Activated T-cell treated with anti-CD3 and anti-CD28 coated beads, Interleukin-2, amount 50 U/mL, for 24 hours (primary cell): ENCODE results near the gene VPS16.
A peak's percentile ranks its signal among the peaks of the same experiment; 100 is the strongest.
"Not testable (repeated sequence)": the region's sequence is repeated elsewhere in the genome, so short reads cannot be mapped to it uniquely, and the experiment has no call there.

Experiments used
- DNase-seq: peaks from one replicate; pipeline ENCODE4 v3.0.0-alpha.2; 2020
- H3K27ac Mint-ChIP-seq: 2 replicates; pipeline ENCODE4 v1.8.0; 2020; ENCODE audit warnings: mild to moderate bottlenecking, mixed read lengths
- H3K27me3 Mint-ChIP-seq: 2 replicates; pipeline ENCODE4 v1.8.0; 2020; ENCODE audit warnings: mixed read lengths
- H3K36me3 Mint-ChIP-seq: 2 replicates; pipeline ENCODE4 v1.8.0; 2020; ENCODE audit warnings: low read depth, mixed read lengths
- H3K4me1 Mint-ChIP-seq: 2 replicates; pipeline ENCODE4 v1.8.0; 2020; ENCODE audit warnings: low read depth, mixed read lengths
- H3K4me3 Mint-ChIP-seq: 2 replicates; pipeline ENCODE4 v1.8.0; 2020; ENCODE audit warnings: mild to moderate bottlenecking, moderate library complexity, mixed read lengths
- H3K9me3 Mint-ChIP-seq: 2 replicates; pipeline ENCODE4 v1.8.0; 2020; ENCODE audit warnings: mixed read lengths

Gene VPS16

DNA sequence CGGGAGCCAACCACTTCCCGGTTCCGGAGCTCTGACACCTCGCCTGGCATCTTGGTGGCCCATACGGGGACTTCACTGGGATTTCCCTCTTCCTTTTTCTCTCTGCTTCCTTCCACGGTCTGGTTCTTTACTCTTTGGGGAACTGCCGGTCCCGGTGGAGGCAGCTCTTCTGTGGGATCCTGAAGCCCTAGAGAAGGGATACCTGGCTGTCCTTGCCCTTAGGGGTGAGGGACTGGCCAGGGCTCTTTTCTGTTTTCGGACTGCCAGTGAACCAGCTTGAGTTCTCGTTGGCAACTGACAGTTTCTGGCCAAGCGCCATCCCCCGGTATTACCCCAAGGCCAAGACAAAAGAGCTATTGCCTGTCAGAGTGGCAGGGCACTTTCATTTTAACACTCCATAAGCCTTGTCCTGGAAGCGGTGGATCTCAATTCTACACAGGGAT, 39.2 kb upstream of the VPS16 start:
- Mint-ChIP-seq H3K36me3 (peaks cover 3% of the 10 kb centered on the region), H3K27ac (no peak overlapping the region), H3K9me3 (no peaks in the 10 kb centered on the region), H3K27me3 (peaks cover 74% of the 10 kb centered on the region), H3K4me1 (peaks cover 24% of the 10 kb centered on the region), H3K4me3 (peak overlapping the region; percentile 73)
- no peak for DNase-seq

DNA sequence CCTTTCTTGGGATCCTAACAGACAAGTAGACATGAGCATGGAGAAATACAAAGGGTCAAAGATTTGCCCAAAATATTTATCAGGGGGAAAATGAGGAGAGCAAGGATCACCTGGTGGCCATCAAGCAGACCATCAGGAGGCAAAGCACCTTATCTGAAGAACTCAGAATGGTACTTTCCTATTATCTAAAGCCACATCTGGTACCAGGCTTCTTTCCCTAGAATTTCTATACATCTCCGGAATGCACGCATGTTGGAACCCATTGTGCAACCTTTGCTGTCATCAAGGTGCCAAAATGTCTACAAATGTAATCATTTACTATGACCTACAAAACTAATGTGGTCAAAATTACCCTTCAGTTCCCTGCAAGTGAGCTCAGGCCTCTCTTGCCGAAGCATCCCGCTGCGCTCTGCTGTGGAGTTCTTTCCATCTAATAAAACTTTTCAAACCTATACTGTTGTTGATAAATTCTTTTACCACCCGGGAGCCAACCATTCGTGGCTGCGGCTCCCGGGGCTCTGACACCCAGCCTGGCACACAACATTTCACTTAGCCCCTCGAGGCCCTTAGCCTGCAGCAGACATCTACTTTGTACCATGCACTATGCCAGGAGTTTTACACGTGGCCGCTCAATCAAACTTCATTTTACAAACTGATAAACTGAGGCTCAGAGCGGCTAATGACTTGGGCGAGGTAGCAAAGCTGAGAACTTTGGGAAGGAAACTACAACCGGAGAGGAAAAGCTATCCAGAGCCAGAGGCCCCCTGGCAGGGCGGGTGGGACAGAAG, 36.3 kb upstream of the VPS16 start:
- Mint-ChIP-seq H3K9me3 (no peaks in the 10 kb centered on the region), H3K27ac (no peak overlapping the region), H3K4me3 (no peak overlapping the region), H3K27me3 (peaks cover 70% of the 10 kb centered on the region), H3K36me3 (peaks cover 3% of the 10 kb centered on the region), H3K4me1 (peaks cover 19% of the 10 kb centered on the region)
- no peak for DNase-seq

DNA sequence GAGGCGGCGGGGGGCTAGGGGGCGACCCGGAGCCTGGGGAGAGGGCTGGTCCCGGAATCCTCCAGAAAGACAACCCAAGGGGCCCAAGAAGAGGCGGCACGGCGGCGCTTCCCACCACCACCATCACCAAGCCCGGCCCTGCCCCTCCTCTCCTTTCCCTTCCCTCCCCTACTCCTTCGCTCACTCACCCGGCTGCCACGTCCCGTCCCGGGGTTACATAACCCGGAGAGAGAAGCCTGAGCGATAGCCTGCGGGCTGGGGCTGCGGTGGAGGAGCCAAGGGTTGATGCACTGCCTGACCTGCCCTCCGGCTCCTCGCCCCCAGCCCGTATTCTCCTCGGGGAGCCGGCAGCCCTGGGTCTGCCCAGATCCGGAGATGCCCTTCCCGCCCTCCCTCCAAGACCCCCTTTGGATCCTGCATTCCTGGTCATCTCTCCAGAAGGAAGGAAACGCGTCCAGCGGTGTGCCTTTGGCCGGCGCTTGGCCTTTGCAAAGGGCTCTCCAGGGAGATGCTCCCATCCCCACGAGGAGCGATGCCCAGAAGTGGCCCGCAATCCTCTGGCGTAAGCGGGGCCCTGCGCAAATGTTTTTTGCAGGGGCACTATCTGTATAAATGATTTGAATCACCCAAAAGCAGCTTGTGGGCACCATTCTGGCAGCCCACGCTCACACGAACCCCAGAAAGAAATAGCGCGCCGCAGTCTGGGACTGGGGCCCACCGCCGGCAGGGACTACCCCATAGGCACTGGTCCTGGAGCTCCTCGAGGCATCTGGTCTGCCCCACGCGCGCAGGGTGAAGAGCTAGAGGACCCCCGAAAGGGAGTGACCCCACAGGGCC, 35.5 kb upstream of the VPS16 start:
- H3K27ac Mint-ChIP-seq: no peak overlapping the region
- peaks cover 61% of the 10 kb centered on the region for H3K27me3 Mint-ChIP-seq
- H3K36me3 Mint-ChIP-seq: peaks cover under 1% of the 10 kb centered on the region
- H3K9me3 Mint-ChIP-seq: no peaks in the 10 kb centered on the region
- peaks cover 10% of the 10 kb centered on the region for H3K4me1 Mint-ChIP-seq
- H3K4me3 Mint-ChIP-seq: no peak overlapping the region
- DNase-seq: no peak

DNA sequence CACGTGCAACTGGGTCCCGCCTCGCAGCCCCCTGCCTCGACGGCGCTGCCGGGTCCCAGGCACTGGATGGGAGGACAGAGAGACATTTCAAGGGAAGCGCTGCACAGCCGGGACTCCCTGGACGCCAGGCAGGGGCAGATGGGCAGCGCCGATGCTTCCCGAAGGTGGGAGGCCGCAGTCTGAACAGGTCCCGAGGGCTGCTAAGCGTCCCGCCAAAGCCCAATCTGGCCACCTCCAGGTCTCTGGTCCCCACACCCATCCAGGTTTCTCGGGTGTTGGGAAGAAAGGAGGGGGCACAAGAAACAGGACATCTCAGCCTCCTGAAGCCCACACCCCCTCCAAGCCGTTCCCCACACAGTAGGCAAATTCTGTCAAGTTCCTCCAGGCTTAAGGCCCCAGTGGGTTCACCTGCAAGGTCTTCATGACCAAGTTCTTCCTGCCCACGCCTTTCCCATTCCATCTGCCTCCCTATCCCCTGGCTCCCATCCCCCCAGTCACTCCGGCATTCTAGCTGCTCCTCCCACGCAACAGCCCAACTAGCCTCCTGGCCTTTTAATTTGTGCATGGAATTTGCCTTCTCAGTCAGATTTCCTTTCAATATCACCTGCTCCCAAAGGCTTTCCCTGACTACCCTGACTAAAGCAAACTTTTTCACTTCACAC, 34.7 kb upstream of the VPS16 start:
- Mint-ChIP-seq H3K27ac (no peak overlapping the region), H3K36me3 (no peaks in the 10 kb centered on the region), H3K4me3 (no peak overlapping the region), H3K4me1 (peaks cover 7% of the 10 kb centered on the region), H3K27me3 (peaks cover 58% of the 10 kb centered on the region), H3K9me3 (no peaks in the 10 kb centered on the region)
- DNase-seq: no peak

DNA sequence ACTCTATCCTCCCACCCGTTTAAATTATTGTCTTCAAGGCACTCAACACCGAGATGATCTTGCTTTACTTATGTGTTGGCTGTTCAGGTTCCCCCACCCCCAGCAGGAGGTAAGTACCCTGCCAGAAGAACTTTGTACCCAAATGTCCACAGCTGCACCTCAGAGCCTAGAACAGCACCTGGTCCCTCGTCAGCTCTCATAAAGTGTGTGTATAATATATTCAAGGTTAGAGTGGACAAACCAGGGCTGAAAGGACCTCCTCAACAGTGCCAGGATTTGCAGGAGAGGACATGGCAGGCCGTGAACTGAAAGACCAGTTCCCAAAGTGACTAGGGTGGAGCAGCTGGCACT, 34.2 kb upstream of the VPS16 start:
- no peak for DNase-seq
- no peaks in the 10 kb centered on the region for H3K36me3 Mint-ChIP-seq
- H3K4me3 Mint-ChIP-seq: no peak overlapping the region
- H3K9me3 Mint-ChIP-seq: no peaks in the 10 kb centered on the region
- H3K27me3 Mint-ChIP-seq: peaks cover 58% of the 10 kb centered on the region
- no peak overlapping the region for H3K27ac Mint-ChIP-seq
- H3K4me1 Mint-ChIP-seq: peaks cover 2% of the 10 kb centered on the region

DNA sequence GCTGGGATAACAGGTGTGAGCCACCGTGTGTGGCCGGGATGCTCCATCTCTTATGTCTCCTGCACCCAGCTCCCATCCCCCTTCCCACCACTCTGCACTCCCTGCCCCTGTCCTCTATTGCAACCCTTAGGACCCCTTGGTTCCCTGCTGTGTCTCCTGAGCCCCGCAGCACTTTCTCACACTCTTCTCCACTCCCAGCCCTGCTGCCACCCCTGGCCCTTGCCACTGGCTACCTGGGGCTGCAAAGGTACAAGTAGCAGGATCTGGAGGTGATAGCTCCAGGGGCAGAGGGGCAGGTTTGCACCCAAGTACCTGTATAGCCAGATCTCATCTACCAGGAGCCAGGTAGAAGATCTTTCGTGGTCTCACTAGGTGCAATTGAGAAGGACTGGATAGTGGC, 33.5 kb upstream of the VPS16 start:
- Mint-ChIP-seq H3K4me1 (no peaks in the 10 kb centered on the region), H3K36me3 (no peaks in the 10 kb centered on the region), H3K27ac (no peak overlapping the region), H3K4me3 (no peak overlapping the region), H3K9me3 (peaks cover 2% of the 10 kb centered on the region), H3K27me3 (peaks cover 60% of the 10 kb centered on the region)
- no peak for DNase-seq

DNA sequence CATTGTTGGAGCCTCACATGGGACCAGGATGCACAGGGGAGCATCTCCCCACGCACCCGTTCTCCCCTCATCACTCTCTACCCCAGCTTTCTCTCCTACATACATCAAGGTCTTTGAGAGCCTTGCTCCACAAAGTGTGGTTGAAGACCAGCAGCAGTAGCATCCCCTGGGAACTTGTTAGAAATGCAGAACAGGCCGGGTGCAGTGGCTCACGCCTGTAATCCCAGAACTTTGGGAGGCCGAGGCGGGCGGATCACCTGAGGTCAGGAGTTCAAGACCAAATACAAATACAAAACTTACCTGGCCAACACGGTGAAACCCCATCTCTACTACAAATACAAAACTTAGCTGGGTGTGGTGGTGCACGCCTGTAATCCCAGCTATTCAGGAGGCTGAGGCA, 32.6 kb upstream of the VPS16 start:
- H3K9me3 Mint-ChIP-seq, H3K4me3 Mint-ChIP-seq, H3K4me1 Mint-ChIP-seq, H3K36me3 Mint-ChIP-seq, H3K27ac Mint-ChIP-seq, DNase-seq: not testable (repeated sequence)
- H3K27me3 Mint-ChIP-seq: peaks cover 58% of the 10 kb centered on the region

DNA sequence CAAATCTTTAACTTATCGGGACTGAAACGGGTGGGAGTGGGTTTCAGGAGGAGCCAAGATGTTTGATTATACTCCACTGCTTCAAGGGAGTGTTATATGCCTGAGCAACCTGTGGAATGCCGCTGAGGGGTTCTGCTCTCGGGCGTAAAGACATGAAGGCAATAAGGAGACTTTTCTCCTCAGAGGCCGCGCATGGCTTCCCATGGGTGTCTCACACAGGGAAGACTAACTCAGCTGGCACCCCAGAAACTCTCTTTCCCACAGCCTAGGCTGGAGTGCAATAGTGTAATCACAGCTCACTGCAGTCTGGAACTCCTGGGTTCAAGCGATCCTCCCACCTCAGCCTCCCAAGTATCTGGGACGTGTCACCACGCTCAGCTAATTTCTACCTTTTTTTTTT, 30.9 kb upstream of the VPS16 start:
- Mint-ChIP-seq H3K4me3 (no peak overlapping the region), H3K4me1 (no peaks in the 10 kb centered on the region), H3K9me3 (peaks cover 13% of the 10 kb centered on the region), H3K36me3 (no peaks in the 10 kb centered on the region), H3K27ac (no peak overlapping the region), H3K27me3 (peaks cover 45% of the 10 kb centered on the region)
- no peak for DNase-seq

DNA sequence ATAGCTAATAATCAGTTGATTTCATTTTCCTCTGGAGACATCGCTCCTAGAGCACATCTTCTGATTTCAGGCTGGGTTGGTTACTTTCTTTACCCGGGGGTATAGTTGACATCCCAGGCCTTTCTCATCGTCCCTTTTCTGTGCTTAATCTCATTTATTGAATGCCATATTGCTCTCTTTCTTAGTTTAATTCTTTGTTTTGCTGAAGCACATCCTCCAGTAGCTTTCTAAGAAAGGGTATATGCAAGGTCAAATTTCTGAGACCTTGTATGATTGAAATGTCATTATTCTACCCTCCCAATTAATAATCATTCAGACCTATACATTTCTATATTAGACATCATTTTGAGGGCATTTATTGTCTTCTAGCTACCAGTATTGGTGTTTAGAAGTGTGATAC, 28.4 kb upstream of the VPS16 start:
- Mint-ChIP-seq H3K4me1 (no peaks in the 10 kb centered on the region), H3K4me3 (no peak overlapping the region), H3K36me3 (no peaks in the 10 kb centered on the region), H3K27ac (no peak overlapping the region), H3K27me3 (peaks cover 28% of the 10 kb centered on the region), H3K9me3 (peaks cover 13% of the 10 kb centered on the region)
- no peak for DNase-seq

DNA sequence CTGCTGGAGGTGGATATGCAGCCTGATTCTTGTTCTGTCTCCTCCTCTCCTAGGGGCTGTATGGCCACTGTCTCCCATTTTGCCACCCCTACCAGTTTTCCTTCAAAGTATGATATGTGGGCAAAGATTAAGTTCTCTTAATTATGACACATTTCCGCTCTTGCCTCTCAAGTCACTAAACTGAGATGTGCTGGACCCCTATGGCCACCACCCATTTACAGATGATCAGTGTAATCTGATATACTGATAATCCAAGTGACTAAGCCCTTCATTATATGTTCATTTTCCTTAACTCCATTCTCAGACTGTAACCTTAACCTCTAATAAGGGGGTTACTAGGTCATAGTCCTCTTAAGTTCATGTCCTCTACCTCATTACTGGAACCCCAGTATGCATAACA, 26.5 kb upstream of the VPS16 start:
- peaks cover 23% of the 10 kb centered on the region for H3K27me3 Mint-ChIP-seq
- H3K4me3 Mint-ChIP-seq: no peak overlapping the region
- H3K9me3 Mint-ChIP-seq: peaks cover 13% of the 10 kb centered on the region
- no peaks in the 10 kb centered on the region for H3K4me1 Mint-ChIP-seq
- H3K36me3 Mint-ChIP-seq: no peaks in the 10 kb centered on the region
- H3K27ac Mint-ChIP-seq: no peak overlapping the region
- DNase-seq: no peak

DNA sequence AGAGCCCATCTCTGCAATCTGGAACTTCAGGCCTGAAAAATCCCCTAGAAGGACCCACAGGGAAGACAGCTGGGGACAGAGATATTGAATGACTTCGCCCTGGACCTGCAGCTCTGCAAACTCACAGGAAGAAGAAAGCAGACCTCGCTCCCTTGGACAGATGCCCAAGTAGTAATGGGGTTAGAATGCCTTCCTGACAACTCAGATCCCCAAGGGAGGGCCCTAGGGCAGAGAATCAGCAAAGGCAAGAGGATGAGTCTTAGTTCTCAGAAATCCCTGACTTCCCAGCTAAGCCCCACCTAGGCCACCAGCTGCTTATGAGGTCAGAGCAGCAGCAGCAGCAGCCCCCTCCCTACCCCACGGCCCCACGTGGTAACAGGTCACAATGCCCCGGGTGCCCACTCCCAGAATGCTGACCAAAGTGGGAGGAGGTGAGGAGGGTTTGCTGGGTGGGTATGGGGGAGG, 25.9 kb upstream of the VPS16 start, which contains the start of gene C20orf141:
Gene C20orf141 (plus strand): TSS at position 401 of the 465 bp plus-strand sequence. CDS start 198 bp downstream, outside the sequence.
- no peaks in the 10 kb centered on the region for H3K36me3 Mint-ChIP-seq

DNA sequence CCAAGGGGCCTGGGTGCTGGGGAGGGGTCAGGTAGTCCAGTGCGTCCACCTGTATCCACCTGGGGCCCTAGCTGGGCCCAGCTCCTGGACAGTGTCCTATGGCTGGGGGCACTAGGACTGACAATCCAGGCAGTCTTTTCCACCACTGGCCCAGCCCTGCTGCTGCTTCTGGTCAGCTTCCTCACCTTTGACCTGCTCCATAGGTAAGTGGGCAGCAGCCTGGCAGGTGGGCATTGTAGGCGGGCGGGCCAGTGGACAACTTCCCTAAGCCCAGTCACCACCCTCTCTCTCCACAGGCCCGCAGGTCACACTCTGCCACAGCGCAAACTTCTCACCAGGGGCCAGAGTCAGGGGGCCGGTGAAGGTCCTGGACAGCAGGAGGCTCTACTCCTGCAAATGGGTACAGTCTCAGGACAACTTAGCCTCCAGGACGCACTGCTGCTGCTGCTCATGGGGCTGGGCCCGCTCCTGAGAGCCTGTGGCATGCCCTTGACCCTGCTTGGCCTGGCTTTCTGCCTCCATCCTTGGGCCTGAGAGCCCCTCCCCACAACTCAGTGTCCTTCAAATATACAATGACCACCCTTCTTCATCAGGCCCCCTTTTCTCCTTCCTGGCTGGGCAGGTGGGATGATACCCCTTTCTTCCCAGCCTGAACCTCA, 25.2 kb upstream of the VPS16 start:
- Mint-ChIP-seq H3K9me3 (peaks cover 13% of the 10 kb centered on the region), H3K36me3 (no peaks in the 10 kb centered on the region), H3K4me1 (peaks cover 6% of the 10 kb centered on the region), H3K27me3 (peaks cover 31% of the 10 kb centered on the region), H3K27ac (no peak overlapping the region), H3K4me3 (no peak overlapping the region)
- no peak for DNase-seq

More for the DNA sequence above, 25.9 kb upstream of the VPS16 start, which contains the start of gene C20orf141:
- H3K4me3 Mint-ChIP-seq: no peak within 1 kb of the TSS
- no peaks in the 10 kb centered on the region for H3K4me1 Mint-ChIP-seq
- no peak for DNase-seq
- H3K27me3 Mint-ChIP-seq: peaks cover 24% of the 10 kb centered on the region
- no peak within 1 kb of the TSS for H3K27ac Mint-ChIP-seq
- peaks cover 13% of the 10 kb centered on the region for H3K9me3 Mint-ChIP-seq

DNA sequence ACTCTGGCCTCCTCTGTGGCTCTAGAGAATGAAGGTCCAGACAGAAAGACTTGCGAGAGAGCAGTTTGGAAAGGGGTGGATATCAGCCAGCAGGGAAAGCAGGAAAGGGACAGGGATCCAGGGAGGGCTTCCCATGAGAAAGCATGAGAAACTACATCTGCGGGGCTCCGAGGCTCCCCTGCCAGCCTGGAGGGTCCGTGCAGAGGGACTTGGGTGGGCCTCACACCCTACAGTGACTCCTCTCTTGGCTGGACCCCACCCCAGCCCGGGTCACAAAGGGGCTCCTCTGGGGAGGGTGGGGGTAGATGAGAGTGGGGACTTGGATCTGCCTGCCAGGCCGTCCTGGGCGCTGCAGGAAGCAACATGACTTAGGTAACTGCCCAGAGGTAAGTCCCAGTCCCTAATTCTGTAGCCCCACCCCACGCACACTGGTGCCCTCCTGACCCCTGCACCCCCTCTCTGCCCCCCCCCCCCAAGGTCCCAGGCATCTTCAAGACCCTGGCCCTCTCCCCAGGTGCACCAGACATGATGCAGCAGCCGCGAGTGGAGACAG, 24.4 kb upstream of the VPS16 start, which contains the start of gene TMEM239:
Gene TMEM239 (plus strand): TSS at position 335 of the 553 bp plus-strand sequence. CDS start 191 bp downstream, at position 526.
- Mint-ChIP-seq H3K4me1 (peaks cover 9% of the 10 kb centered on the region), H3K27ac (no peak within 1 kb of the TSS), H3K9me3 (peaks cover 13% of the 10 kb centered on the region), H3K4me3 (no peak within 1 kb of the TSS), H3K36me3 (no peaks in the 10 kb centered on the region), H3K27me3 (peaks cover 33% of the 10 kb centered on the region)
- no peak for DNase-seq
